Body of pancreas (tissue), 4 donors: ENCODE measurements around the gene ATP2B2.

Experiments
- POLR2A ChIP-seq, 3 donors: fragments of 450-650 bp; IDR thresholded peaks; one replicate each; pipeline ENCODE4 v1.6.1; 2016; ENCODE audit warnings: antibody characterized with exemption in 3 of 3, mild to moderate bottlenecking in 2 of 3
- TF ChIP-seq, protein P1 (sequence below), 7 experiments: fragments of 450-650 bp in 4 of 7; fragments of 200-600 bp in 3 of 7; sonication (generic) in 3 of 7; IDR thresholded peaks; one replicate each; pipeline ENCODE4 v1.5.1; 2016 to 2019; ENCODE audit warnings: antibody characterized with exemption in 7 of 7

DNA sequence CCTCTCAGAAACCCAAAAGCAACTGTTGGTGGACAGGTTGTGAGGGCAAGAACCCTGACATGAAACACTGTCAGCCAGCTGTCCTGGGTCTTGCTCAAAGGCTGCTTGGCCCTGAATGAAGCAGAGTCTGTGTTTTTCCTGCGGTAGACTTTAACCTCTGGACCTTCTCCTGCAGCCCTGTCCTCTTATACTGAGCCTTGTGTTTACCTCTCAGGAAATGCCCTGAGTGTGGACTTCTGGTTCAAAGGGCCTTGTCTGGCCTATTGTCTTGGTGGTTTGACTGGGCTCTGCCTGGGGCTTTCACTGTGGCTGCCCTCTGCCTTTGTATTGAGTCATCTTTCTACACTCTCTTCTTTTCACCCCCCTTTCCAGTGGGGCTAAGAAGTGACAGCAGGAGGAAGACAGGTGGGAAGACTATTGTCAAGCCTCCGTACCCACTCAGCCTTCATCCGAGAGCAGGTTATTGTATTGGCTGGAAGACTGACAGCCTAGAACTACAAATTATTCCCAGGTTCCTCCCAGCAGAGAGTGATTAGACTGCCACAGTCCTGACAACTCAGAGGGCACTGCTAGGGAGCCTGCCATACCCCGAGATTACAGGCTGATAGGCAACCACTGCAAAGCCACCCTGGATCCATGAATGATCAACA lies 187.9 kb downstream of the ATP2B2 start:
- TF ChIP-seq POLR2A (IDR thresholded peaks at IDR 0.05): no peak
- TF ChIP-seq, protein P1, sequence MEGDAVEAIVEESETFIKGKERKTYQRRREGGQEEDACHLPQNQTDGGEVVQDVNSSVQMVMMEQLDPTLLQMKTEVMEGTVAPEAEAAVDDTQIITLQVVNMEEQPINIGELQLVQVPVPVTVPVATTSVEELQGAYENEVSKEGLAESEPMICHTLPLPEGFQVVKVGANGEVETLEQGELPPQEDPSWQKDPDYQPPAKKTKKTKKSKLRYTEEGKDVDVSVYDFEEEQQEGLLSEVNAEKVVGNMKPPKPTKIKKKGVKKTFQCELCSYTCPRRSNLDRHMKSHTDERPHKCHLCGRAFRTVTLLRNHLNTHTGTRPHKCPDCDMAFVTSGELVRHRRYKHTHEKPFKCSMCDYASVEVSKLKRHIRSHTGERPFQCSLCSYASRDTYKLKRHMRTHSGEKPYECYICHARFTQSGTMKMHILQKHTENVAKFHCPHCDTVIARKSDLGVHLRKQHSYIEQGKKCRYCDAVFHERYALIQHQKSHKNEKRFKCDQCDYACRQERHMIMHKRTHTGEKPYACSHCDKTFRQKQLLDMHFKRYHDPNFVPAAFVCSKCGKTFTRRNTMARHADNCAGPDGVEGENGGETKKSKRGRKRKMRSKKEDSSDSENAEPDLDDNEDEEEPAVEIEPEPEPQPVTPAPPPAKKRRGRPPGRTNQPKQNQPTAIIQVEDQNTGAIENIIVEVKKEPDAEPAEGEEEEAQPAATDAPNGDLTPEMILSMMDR (IDR thresholded peaks at IDR 0.05): no peak
